H4 (cell line): ENCODE data around the gene DVL2. TPM values are rescaled to one million over a fixed set of nuclear protein-coding genes. Genes with fewer than 3 reads are reported as not detected.

Experiments used
- total RNA-seq: library from RNA; depleted of rRNA; stranded (reverse); fragments of >200 nt; shearing (Covaris generic); gene quantifications from 2 replicates; pipeline ENCODE4 v1.2.3, GENCODE V29; 2014; rRNA removed

DVL2 gene
- total RNA-seq, 1 experiment from 2014 or later, result 24.8 TPM

Other genes with a start within 250 kb of the DVL2 start
- not detected in 2 replicates for gene ALOX12, start 238.5 kb downstream of the DVL2 start, total RNA-seq
- 166 and 188 TPM in 2 replicates for gene RNASEK, start 221.9 kb downstream of the DVL2 start, total RNA-seq
- not detected in 2 replicates for gene BCL6B, start 211.5 kb downstream of the DVL2 start, total RNA-seq
- 0.77 TPM in 1 of 2 replicates, not detected in the other for gene SLC16A13, start 198.5 kb downstream of the DVL2 start, total RNA-seq
- gene SLC16A11, start 190.4 kb downstream of the DVL2 start, total RNA-seq, result not detected in 2 replicates
- gene CLEC10A, start 154.3 kb downstream of the DVL2 start, total RNA-seq, result not detected in 2 replicates
- gene ASGR2, start 119.7 kb downstream of the DVL2 start, total RNA-seq, result 0.10 TPM in 1 of 2 replicates, not detected in the other
- gene ASGR1, start 55.1 kb downstream of the DVL2 start, total RNA-seq, result 1.4 TPM in 1 of 2 replicates, not detected in the other
- gene DLG4, start 14.7 kb downstream of the DVL2 start, total RNA-seq, result 2.3 and 3.9 TPM in 2 replicates
- 118 and 161 TPM in 2 replicates for gene ACADVL, start 14.6 kb downstream of the DVL2 start, total RNA-seq
- 37.5 and 45.3 TPM in 2 replicates for gene PHF23, start 4.9 kb upstream of the DVL2 start, total RNA-seq
- gene GABARAP, start 7.9 kb upstream of the DVL2 start, total RNA-seq, result 396 and 471 TPM in 2 replicates
- 18.2 and 19.8 TPM in 2 replicates for gene CTDNEP1, start 17.2 kb upstream of the DVL2 start, total RNA-seq
- 25.1 and 30.0 TPM in 2 replicates for gene ELP5, start 17.7 kb upstream of the DVL2 start, total RNA-seq
- gene CLDN7, start 28.0 kb upstream of the DVL2 start, total RNA-seq, result not detected in 2 replicates
- 0.17 and 0.23 TPM in 2 replicates for gene SLC2A4, start 47.2 kb upstream of the DVL2 start, total RNA-seq
- gene YBX2, start 60.1 kb upstream of the DVL2 start, total RNA-seq, result not detected in 2 replicates
- 460 and 526 TPM in 2 replicates for gene EIF5A, start 73.1 kb upstream of the DVL2 start, total RNA-seq
- gene GPS2, start 80.8 kb upstream of the DVL2 start, total RNA-seq, result 55.9 and 65.1 TPM in 2 replicates
- gene NEURL4, start 94.8 kb upstream of the DVL2 start, total RNA-seq, result 3.4 and 3.5 TPM in 2 replicates
- 0.19 TPM in 1 of 2 replicates, not detected in the other for gene ACAP1, start 102.0 kb upstream of the DVL2 start, total RNA-seq
- gene KCTD11, start 117.6 kb upstream of the DVL2 start, total RNA-seq, result 0.78 and 2.4 TPM in 2 replicates
- gene TMEM95, start 120.6 kb upstream of the DVL2 start, total RNA-seq, result not detected in 2 replicates
- gene TNK1, start 146.6 kb upstream of the DVL2 start, total RNA-seq, result not detected in 2 replicates
- 20.0 and 22.7 TPM in 2 replicates for gene PLSCR3, start 160.0 kb upstream of the DVL2 start, total RNA-seq
- 76.1 and 108 TPM in 2 replicates for gene TMEM256, start 169.6 kb upstream of the DVL2 start, total RNA-seq
- 3.1 and 3.5 TPM in 2 replicates for gene NLGN2, start 173.3 kb upstream of the DVL2 start, total RNA-seq
- gene SPEM1, start 185.8 kb upstream of the DVL2 start, total RNA-seq, result not detected in 2 replicates
- not detected in 2 replicates for gene SPEM2, start 191.1 kb upstream of the DVL2 start, total RNA-seq
- gene SPEM3, start 194.3 kb upstream of the DVL2 start, total RNA-seq, result not detected in 2 replicates
- gene TMEM102, start 200.9 kb upstream of the DVL2 start, total RNA-seq, result 0.81 and 2.0 TPM in 2 replicates
- gene FGF11, start 205.0 kb upstream of the DVL2 start, total RNA-seq, result not detected in 2 replicates
- gene CHRNB1, start 210.5 kb upstream of the DVL2 start, total RNA-seq, result 4.4 and 6.3 TPM in 2 replicates
- gene ZBTB4, start 245.1 kb upstream of the DVL2 start, total RNA-seq, result 4.5 and 7.5 TPM in 2 replicates
- not detected in 2 replicates for gene SLC35G6, start 246.9 kb upstream of the DVL2 start, total RNA-seq
- gene POLR2A, start 249.8 kb upstream of the DVL2 start, total RNA-seq, result 9.9 and 11.3 TPM in 2 replicates